Stimulated activated CD4-positive, alpha-beta T cell treated with anti-CD3 and anti-CD28 coated beads, Interleukin-12 subunit alpha, Interleukin-12 subunit beta, amount 100 ng/mL, for 24 hours (primary cell): ENCODE results near the gene TMEM114.

ENCODE experiments used
- DNase-seq, 2 experiments: peaks; one replicate each; pipeline ENCODE4 v3.0.0-alpha.2; 2020; ENCODE audit warnings: low read depth in 2 of 2

The TMEM114 gene

GRCh38 chr16:8550728-8551387 is 39.5 kb downstream of the TMEM114 start:
- no peak for DNase-seq

DNA sequence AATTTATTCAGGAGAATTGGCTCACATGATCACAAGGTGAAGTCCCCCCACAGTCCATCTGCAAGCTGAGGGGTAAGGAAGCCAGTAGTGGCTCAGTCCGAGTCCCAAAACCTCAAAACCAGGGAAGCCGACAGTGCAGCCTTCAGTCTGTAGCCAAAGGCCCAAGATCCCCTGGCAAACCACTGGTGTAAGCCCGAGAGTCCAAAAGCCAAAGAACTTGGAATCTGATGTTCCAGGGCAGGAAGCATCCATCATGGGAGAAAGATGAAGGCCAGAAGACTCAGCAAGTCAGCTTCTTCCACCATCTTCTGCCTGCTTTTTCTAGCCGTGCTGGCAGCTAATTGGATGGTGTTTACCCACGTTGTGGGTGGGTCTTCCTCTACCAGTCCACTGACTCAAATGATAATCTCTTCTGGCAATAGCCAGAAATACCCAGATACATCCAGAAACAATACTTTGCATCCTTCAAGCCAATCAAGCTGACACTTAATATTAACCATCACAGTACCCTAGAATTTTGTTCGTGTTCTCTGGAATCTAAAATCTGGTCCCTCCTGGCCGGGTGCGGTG is 40.4 kb downstream of the TMEM114 start:
- DNase-seq = no peak

- DNase-seq = no peak
Measured at GRCh38 chr16:8548166-8548565, 42.1 kb downstream of the TMEM114 start.

DNA sequence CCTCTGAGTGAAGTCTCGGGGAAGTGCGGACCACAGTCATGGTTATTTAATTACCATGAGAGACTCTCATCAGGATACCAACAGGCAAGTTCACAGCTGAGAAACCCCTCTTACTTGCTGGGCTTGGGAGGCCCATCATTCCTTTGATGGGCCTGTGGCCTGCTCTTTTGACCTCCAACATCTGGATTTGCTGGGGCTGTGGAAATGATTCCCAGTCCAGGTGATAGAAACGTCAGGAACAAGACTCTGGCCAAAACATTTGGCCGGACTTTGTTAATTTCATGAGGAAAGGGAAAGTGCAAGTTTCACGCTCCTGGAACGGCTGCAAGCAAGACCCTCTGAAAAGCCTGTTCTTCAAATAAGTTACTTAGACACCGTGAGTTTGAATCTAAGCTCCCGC is 42.5 kb downstream of the TMEM114 start:
- DNase-seq = no peak

DNA sequence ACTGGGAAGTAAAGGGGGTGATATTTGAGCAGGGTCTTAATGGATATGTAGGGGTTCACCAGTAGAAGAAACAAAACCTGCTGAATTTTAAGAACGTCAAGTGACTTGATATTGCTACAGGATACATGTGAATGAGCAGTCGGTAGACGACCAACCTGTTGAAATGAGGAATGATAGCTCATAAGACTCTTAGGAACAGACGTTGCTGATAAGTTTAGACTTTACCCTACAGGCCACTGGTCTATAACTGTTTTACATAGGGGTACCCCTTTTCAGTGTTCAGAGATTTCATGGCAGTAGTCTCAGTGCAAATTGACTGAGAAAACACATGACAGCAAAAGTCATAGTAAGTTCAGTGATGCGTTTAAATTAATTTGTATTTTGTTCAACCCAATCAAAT is 45.9 kb downstream of the TMEM114 start:
- DNase-seq = no peak

GRCh38 chr16:8543258-8543657 is 47.1 kb downstream of the TMEM114 start:
- DNase-seq = no peak

- DNase-seq = no peak
Measured at GRCh38 chr16:8542393-8542792, 47.9 kb downstream of the TMEM114 start.

- no peak for DNase-seq
Measured at GRCh38 chr16:8541868-8542267, 48.4 kb downstream of the TMEM114 start.

- DNase-seq = no peak
Measured at GRCh38 chr16:8537691-8538342, 52.5 kb downstream of the TMEM114 start.

- DNase-seq = no peak
Measured at GRCh38 chr16:8533509-8533908, 56.8 kb downstream of the TMEM114 start.

GRCh38 chr16:8530752-8531384 is 59.4 kb downstream of the TMEM114 start:
- no peak for DNase-seq

- no peak for DNase-seq
Measured at GRCh38 chr16:8528471-8528870, 61.8 kb downstream of the TMEM114 start.

DNA sequence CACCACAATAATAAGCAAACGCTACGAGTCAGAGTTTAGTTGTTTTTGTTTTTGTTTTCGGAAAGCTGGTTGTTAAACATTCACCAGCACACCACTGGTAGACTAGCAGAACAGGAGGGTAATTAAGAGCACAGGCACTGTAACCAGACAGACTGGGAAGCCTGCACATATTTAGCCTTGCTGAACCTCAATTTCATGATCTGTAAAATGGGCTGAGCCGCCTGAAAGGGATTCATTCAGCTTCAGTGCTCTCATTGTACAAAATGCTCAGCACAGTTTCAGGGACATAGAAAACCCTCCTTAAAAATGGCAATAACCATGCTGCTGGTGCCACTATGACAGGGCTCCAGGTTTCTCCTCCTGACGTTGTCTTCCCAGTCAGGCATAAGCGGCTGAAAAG is 66.4 kb downstream of the TMEM114 start:
- DNase-seq = no peak

GRCh38 chr16:8522757-8523156 is 67.6 kb downstream of the TMEM114 start:
- DNase-seq = no peak

DNA sequence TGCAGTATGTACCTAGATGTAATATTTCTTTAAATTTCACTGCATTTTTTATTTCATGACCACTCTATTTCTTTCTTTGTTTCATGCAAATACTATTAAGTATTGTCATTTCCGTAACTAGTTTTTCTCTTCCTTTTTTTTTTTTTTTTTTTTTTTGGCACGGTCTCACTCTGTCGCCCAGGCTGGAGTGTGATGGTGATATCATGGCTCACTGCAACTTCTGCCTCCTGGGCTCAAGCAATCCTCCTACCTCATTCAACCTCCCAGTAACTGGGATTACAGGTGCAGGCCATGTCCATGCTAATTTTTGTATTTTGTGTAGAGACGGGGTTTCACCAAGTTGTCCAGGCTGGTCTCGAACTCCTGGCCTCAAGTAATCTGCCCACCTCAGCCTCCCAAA is 70.7 kb downstream of the TMEM114 start:
- no peak for DNase-seq
